Brain microvascular endothelial cell (primary cell): ENCODE data around the gene IDS.

Experiments
- DNase-seq: peaks from one replicate; pipeline ENCODE4 v3.0.0-alpha.2; 2020
- H3K27ac ChIP-seq: fragments of 250-450 bp; sonication (Bioruptor Pico); 2 replicates; pipeline ENCODE4 v1.5.1; 2020; ENCODE audit warnings: mild to moderate bottlenecking, moderate library complexity
- H3K27me3 ChIP-seq: fragments of 250-450 bp; sonication (Bioruptor Pico); replicated peaks from 2 replicates; pipeline ENCODE4 v1.5.1; 2020; ENCODE audit warnings: mild to moderate bottlenecking
- H3K36me3 ChIP-seq: fragments of 250-450 bp; sonication (Bioruptor Pico); replicated peaks from 2 replicates; pipeline ENCODE4 v1.5.1; 2020; ENCODE audit warnings: mild to moderate bottlenecking
- H3K4me3 ChIP-seq: 2 replicates; pipeline ENCODE4 v1.5.1; 2011; ENCODE audit warnings: low read depth, mild to moderate bottlenecking, control low read depth, low read length, moderate library complexity
- in situ Hi-C: cut with HindIII; loops from 2 replicates; pipeline ENCODE4 v1.10.0; 2017; ENCODE audit warnings: low sequenced_read_pairs, low pct_ligation_motif_present
- TF ChIP-seq, protein P1 (sequence below): IDR thresholded peaks from 2 replicates; pipeline ENCODE4 v1.5.1; 2011; ENCODE audit warnings: low read depth, mild to moderate bottlenecking, moderate library complexity, low read length, control low read depth, inconsistent platforms; ENCODE audit errors: missing control alignments

IDS gene

DNA sequence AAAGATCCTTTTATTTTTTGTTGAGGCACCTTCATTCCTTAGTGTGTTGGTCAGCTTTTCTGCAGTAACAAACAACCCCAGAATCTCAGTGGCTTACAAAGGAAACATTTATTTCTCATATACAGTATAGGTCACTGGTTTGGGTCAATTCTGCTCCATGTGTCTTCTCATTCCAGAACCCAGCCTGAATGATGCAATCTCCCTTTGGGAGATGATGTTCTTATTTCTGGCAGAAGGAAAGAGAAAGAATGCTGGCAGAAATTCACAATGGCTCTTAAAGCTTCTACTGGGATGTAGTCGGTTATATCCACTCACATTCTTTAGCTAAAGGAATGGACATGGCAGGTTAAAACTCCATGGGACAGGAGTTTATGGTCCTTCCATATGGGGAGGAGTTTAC is 42.3 kb downstream of the IDS start:
- no peak for DNase-seq
- in situ Hi-C loops, result no loop called here
- TF ChIP-seq, protein P1, sequence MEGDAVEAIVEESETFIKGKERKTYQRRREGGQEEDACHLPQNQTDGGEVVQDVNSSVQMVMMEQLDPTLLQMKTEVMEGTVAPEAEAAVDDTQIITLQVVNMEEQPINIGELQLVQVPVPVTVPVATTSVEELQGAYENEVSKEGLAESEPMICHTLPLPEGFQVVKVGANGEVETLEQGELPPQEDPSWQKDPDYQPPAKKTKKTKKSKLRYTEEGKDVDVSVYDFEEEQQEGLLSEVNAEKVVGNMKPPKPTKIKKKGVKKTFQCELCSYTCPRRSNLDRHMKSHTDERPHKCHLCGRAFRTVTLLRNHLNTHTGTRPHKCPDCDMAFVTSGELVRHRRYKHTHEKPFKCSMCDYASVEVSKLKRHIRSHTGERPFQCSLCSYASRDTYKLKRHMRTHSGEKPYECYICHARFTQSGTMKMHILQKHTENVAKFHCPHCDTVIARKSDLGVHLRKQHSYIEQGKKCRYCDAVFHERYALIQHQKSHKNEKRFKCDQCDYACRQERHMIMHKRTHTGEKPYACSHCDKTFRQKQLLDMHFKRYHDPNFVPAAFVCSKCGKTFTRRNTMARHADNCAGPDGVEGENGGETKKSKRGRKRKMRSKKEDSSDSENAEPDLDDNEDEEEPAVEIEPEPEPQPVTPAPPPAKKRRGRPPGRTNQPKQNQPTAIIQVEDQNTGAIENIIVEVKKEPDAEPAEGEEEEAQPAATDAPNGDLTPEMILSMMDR, result no peak
- H3K27me3 ChIP-seq, result no peaks in the 10 kb centered on the region
- no peak overlapping the region for H3K4me3 ChIP-seq
- H3K36me3 ChIP-seq, result no peaks in the 10 kb centered on the region
- H3K27ac ChIP-seq, result no peak overlapping the region

DNA sequence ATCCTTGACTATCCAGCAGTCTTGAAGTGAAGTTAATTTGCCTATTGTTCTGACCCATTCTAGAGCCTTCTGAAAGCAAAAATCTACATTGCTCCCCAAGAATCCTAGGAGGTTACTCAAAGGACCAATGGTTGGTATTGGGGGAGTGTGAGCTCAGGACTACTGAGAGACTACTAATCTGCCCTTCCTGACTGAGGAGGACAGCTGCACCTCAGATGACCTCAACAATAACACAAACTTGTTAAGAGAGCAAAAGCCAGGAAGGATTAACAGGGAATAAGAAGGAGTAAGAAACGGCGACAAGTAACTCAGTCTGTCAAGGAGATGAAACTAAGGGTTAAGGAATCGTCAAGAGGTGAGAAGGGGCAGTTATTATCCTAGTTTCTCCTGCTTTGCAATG is 43.4 kb downstream of the IDS start:
- Histone ChIP-seq H3K36me3 (no peaks in the 10 kb centered on the region), H3K4me3 (no peak overlapping the region), H3K27ac (no peak overlapping the region), H3K27me3 (no peaks in the 10 kb centered on the region)
- TF ChIP-seq, protein P1, result no peak
- no peak for DNase-seq
- in situ Hi-C loops, result no loop called here

DNA sequence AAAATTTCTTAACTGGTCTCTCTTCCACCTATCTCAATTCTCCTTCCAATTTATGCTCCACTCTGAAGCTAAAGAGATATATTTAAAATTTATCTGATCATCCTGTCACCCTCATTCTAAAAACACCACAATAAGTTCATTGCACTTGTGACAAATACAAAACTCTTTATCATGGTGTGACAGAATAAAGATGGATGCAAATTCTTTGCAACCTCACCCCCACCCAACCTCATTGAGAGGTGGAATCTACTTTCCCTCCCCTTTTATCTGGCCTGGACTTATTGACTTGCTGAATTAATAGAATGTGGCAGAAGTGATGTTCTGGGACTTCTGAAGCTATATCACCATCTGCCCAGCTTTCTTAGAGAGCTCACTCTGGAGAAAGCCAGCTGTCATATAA is 46.5 kb downstream of the IDS start:
- Histone ChIP-seq H3K4me3 (no peak overlapping the region), H3K36me3 (no peaks in the 10 kb centered on the region), H3K27me3 (no peaks in the 10 kb centered on the region), H3K27ac (no peak overlapping the region)
- in situ Hi-C loops, result no loop called here
- DNase-seq, result no peak
- TF ChIP-seq, protein P1, result no peak

DNA sequence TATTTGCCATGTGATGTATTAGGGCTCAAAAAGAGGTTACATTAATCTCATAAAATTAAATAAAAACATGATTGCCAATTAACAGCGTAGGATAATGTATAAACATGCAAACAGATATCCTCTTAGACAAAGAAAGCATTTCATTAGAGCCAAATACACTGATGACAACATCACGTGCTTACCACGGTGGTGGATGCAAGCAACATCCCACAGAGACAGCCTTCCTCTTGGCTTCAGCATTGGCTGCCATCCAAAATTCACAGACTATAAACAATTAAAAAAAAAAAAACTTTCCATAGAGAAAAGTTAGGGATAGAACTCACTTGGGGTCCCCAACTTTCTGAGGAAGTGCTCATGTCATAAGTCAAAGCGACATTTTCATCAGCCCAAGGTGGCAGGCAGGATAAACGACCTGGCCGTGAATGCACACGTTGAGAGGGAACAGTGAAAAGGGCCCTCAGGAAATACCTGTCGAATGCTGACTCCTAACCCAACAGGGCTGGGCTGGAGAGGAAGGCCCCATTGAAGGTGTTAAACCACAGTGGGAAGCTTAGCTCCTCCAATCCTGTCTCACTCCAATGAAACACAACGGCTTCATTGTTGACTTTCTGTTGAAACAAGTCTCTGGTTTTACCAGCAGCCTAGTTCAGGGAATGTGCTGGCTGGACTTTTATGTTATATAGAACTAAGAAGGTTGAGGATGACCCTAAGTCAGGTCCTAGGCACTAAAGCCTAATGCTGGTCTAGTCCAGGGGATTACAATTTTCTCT is 48.4 kb downstream of the IDS start:
- H3K27me3 ChIP-seq, result no peaks in the 10 kb centered on the region
- no peak for DNase-seq
- TF ChIP-seq, protein P1, result no peak
- no peak overlapping the region for H3K27ac ChIP-seq
- H3K4me3 ChIP-seq, result no peak overlapping the region
- in situ Hi-C loops, result no loop called here
- H3K36me3 ChIP-seq, result no peaks in the 10 kb centered on the region

DNA sequence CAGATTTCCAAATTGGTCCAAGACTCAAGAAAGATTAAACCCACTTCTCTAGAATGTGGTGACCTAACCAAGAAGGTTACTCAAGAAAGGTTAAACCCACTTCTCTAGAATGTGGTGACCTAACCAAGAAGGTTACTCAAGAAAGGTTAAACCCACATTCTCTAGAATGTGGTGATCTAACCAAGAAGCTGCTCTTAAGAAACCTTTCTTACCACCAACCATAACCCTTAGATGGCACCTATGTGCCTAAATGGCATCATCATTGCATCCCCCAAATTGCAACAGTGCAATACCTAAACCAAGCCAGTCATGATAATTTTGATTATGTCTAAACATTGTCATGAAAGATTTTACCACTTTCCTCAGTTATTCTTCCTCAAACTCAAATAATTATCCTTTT is 49.2 kb downstream of the IDS start:
- in situ Hi-C loops, result no loop called here
- DNase-seq, result no peak
- Histone ChIP-seq H3K27me3 (no peaks in the 10 kb centered on the region), H3K27ac (no peak overlapping the region), H3K36me3 (no peaks in the 10 kb centered on the region), H3K4me3 (no peak overlapping the region)
- TF ChIP-seq, protein P1, result no peak
